Activated CD8-positive, alpha-beta memory T cell treated with anti-CD3 and anti-CD28 coated beads, Interleukin-2, amount 50 U/mL, for 24 hours (primary cell): ENCODE measurements around the gene METTL23.
A peak's percentile ranks its signal among the peaks of the same experiment; 100 is the strongest.

Experiments used
- DNase-seq: peaks from one replicate; pipeline ENCODE4 v3.0.0-alpha.2; 2020; ENCODE audit errors: extremely low read depth

Gene METTL23, protein sequence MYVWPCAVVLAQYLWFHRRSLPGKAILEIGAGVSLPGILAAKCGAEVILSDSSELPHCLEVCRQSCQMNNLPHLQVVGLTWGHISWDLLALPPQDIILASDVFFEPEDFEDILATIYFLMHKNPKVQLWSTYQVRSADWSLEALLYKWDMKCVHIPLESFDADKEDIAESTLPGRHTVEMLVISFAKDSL

DNA sequence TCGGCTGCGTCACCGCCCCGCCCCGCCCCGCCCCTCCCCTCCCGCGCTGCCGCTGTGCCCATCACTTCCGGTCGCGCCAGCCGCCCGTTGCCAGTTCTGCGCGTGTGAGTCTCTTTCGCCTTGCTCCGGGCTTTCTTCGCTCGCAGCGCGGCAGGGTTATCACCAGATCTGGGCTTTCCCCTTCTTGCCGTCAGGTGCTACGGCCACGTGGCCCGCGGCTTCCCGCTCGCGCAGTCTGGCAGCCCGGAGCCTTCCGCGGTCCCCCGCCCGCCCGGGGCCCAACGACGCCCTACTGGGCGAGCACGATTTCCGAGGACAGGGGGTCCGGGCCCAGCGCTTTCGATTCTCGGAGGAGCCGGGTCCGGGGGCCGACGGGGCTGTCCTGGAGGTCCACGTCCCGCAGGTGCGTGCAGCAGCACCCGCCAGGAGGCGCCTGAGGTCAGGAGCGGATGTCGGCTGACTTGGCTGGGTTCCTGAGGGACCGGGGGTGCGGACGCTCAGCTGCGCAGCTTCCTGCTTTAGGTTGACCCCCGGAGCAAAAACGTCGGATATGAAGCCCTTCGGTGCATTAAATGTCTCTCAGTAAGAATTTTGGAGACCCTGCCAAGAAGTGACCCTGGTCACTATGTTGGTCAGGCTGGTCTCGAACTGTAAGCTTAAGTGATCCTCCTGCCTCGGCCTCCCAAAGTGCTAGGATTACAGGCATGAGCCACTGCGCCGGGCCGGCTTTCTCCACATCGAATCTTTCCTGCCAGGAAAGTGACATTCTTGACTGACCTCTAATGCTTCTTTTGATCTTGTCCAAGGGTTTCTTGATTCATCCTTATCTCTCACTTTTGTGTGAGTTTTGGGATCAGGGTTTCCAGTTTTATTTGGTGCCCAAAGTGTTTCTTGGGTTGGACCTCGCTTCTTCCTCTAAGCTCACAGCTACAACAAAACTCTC lies at the start of gene METTL23:
Gene METTL23 (plus strand): TSS at position 64 of the 943 bp plus-strand sequence. CDS start 2,872 bp downstream, outside the sequence.
- DNase-seq, result peak; percentile 48

DNA sequence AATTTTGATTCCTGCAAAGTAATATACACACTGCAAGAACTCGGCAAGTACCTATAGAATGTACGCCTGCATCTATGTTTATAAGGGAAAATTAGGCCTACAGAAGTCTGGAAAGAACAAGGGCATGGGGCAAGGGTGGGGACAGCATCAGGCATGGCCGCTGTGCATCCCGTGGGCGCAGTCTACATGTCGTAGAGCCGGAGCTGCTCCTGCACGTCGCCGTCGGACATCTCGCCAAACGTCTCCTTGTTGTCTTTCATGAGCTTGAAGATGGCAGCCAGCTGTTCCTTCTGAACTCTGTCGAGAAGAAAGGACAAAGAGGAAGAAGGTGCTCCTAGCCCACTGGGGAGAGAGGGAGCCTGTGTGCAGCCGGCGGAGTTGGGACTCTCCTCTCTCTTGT lies 49.2 kb upstream of the METTL23 start:
- DNase-seq, result no peak

DNA sequence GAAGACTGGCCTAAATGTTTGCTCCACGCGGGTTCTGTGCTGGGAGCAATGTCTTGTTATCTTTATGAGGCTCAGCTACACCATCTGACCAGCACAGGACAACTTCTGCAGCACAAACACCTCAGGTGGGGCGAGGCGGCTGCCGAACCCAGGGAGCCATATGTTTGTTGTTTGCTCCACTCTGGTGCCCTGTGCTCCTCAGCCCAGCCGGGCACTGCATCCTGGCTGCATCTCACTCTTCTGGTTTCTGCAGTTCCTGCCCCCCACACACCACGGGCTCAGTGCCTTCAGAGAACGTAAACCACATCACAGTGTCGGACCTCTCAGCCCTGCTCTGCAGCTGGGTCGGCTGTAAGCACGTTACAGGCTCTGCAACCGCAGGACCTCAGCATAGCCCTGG lies 48.3 kb upstream of the METTL23 start:
- no peak for DNase-seq

DNA sequence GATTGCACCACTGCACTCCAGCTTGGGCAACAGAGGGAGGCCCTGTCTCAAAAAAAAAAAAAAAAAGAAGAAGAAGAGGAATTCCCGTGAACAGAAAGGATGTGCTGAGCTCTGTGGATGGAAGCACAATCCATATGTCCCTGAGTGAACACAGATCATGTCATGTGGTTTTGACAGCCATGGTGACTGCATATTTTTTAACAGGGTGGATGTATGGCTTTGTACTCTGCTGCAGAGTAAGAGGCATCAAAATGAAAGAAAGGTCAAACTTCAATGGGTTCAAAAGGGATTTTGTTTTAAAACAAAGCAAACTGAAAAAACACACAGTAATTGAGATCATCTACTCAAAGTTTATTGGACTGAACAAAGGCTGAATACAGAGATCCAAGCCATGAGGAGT lies 47.4 kb upstream of the METTL23 start:
- no peak for DNase-seq

DNA sequence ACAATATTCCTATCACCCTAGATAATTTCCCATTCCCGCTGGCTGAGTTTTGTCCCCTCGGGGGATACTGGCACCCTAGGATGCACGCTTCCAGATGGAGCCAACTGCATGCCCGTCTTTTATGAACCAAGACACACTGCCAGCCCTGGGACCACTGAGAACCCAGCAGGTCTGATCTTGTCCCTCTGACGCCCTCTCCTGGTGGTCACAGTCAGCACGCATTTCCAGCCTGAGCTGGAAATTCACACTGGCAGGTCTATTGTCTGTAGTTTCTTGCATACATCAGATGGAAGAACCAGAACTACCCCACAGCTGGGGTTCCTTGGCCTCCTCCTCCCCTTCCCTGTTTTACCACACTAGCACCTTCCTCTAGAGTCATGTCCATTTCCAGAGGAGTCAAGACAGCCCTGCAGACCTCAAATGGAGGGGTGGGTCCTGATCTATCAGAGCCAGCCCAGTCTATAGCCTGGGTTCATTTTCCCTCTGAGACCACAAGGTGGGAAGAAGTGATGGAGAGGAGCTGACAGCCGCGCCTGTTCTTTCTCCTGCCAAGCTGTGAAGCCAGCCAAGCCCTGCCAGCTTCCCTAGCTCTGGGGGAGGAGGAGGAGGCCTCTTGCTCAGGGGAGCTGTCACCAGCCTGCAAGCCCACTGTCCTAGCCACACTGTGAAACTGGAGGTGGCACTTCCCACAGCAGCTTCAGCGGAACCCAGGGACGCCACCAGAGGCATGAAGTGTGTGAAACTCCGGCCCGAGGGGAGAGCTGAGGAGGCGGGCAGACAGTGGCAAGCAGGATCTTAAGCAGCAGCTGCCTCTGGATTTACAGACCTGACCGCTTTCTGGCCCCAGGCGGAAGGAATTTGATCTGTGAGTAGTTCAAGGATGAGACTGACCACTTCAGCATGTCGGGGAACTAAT lies 45.2 kb upstream of the METTL23 start:
- peak; percentile 15 for DNase-seq

DNA sequence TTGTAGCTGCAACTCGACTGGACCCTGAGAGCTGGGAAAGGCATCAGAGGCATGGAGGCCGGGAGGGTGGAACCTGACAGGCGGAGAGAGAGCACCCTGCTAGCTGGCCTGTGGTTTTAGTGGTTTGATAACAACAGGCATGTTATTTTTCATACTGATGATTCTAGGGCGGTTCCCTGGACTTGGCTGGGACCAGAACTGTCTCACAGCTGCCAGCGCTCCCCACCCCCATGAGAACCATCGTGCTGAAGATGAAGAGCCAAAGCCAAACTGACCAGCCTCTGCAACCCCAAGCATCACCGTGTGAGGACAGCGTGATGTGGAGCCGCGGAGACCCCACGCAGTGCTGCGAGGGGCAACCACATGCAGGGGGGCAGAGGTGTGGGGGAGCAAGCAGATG lies 44.3 kb upstream of the METTL23 start:
- DNase-seq, result no peak

DNA sequence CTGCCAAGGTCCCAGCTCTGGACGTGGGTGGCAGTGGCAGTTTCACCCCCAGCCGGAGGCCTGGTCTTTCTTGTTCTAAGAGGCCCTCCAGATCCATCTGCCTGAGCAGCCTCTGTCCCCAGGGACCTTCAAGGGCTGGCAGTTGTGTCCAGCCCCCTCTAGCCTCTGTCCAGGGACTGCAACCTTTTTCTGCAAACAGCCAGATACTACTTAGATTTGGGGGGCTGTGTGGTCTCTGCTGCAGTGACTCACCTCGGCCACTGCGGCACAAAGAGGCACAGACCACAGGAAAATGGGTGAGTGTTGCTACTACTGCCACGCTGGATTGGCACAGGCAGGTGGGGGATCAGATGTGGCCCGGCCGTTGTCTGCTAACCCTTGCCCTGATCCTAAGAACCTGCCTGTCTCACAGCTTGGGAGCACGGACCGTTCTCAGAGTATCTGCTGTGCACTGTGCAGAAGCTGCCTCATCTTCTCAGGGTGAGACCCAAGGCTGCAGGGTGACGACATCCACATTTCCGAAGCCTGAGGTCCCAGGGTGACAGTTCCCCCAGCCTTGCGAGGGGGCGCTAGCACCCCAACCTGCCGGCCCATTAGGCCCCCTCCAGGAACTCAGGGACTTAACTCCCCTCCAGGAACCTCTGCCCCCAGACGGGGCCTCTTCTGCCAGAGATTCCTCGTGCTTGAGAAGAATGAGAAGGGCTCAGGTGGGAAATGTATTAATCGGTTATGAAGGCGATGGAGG lies 43.5 kb upstream of the METTL23 start:
- DNase-seq, result no peak

DNA sequence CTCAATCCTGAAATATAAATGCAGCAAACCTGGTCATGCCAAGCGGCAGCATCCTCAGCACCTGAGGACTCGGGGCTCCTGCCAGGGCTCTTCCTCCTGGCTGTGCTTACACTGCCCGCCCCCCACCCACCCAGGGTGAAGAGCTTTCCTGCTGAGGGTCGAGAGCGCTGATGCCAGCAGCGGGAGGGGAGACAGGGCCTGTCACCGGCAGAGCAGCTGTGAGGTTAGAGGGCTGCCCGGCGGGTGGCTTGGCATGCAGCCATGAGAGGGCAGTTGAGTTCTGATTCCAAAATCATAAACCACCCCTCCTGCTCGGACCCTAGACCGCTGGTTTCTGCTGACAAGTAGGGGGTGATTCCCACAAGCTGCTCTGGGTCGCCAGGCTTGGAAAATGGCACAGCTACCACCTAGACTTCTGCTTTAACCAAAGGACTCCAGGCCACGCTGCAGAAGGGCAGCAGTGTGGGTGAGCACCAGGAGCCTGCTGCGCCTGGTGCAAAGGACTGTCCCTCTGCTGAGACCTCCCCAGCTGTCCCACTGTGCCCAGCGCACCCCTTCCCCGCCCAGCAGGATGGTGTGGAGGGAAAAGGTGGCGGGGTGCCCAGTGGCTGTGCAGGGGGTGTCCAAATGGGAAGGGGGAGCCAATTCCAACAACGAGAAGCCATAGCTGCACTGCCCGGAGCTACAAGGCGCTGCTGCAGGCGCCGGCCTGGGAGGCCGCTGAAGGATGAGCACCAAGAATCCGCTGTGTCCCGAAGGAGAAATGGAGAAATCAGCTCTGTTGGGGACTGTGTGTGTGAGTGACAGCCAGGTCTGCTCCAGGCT lies 42.5 kb upstream of the METTL23 start:
- DNase-seq, result no peak

DNA sequence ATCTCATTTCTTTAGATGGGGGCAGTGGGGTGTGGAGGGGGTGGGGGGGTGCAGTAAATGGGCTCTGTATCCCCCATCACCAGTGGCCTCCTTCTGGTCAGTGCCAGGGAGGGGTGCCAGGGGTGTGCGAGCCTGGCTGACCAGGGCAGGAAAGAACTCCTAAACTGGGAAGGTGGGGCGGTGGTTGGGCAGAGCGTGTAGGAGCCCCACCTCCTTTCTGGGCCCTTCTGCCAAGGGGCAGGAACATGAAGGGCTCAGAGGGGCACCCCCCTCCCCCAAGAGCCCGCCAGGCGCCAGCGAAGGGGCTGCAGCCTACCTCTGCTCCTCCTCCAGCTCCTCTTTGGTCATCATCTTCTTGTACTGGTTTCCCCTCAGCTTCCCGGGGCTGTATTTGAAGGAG lies 41.9 kb upstream of the METTL23 start:
- DNase-seq, result no peak

DNA sequence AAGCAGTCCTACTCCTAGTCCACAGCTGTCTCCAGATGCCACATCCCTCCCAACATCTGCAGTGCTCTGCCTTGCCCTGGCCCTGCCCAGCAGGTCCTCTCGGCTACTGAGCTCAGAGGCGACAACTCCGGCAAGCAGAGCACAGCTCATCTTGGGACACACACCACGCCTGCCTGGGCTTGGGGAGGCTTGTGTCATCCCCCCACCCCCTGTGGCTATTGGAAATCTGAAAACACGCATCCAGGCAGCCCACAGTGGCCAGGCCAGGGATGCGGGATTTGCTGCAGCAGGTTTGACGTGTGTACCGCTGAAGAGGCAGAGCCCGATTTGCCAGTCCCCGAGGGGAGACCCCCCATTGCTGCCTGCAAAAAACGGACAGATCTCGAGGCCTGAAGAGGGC lies 41.3 kb upstream of the METTL23 start:
- DNase-seq, result no peak

DNA sequence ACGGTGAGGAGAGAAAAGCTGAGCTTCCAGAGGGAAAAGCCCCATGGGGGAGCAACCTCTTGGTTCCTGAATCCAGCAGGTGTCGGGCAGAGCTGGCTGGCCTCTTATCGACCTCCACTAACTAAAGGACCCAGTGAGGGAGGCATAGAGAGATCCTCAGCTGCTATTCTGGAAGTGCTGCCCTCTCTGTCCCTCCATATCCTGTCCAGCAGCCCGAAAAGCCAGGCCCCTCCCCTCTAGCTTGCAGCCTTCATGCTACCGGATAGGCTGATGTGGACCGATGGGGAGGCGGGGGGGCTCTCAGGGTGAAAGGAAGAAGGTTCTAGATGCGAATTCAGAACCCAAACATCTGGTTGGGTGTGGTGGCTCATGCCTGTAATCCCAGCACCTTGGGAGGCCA lies 40.8 kb upstream of the METTL23 start:
- DNase-seq, result no peak

DNA sequence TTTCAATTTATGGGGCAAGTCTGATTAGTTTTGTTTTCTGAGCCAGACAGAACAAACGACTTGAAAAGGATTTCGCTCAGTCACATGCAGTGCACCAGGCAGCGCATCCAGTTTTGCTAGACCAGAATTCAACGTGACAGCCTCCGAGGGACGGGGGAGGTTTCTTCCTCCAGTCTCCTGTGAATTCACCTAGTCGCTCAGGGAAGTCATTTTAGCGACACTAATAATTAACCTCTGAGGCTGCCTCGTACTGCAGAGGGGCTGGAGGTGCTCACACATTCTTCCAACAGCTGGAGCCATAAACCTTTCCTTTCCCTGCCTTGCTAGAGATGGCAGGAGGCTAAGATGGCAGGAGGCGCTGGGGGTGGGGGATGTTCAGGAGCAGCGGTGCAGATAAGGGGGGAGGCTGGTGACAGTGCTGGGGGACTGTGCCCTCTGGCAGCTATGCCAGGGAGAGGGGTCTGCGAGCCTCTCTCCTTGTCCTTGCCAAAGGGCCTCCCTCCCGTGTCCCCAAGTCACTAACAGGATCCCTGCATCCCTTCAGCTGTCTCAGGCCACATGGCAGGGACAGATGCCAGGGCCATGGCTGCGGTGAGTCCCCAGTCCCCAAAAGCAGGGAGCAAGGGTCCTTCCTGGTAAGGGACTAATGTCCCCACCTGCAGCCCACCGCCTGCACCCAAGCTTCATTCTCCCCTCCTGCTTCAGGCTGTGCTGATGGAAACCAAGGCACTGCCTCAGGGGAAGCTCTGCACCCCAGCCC lies 39.9 kb upstream of the METTL23 start:
- no peak for DNase-seq

DNA sequence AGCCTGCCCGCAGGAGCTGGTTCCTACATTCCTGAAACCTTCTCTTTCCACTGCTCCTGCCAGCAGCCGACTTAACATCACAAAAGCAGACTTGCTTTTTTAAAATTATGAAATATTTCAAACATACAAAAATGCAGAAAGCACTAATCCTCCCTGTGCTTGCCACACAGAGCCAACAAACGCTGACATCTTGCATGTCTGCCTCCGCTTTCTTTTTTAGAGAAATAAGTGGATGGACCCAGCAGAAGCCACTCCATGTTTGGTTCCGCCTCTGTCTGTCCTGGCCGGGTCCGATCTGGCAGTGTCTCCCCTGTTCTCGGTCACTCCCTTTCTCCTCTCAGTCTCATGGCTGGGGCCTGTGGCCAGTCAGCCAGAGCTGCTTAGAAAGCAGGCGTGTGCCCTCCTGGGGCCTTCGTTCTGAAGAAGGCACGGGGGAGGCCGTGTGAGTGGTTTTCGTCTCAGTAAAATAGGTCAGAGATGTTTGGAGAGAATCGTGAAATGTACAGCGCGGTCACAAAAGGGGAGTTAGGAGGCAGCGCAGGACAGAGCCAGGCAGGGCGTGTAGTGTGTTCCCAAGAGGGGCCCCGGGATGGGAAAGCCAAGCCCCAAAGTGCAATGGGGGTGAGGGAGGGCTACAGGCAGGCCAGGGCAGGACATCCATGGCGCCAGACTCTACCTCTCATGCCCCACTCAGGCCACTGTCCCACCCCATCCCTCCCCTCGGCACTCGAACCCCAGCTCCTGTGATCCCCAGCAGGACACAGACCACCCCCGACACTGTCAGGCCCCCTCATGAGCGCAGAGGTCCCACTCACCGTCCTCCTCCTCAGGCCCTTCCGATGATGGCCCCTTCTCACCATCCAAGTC lies 39.1 kb upstream of the METTL23 start:
- DNase-seq, result no peak

DNA sequence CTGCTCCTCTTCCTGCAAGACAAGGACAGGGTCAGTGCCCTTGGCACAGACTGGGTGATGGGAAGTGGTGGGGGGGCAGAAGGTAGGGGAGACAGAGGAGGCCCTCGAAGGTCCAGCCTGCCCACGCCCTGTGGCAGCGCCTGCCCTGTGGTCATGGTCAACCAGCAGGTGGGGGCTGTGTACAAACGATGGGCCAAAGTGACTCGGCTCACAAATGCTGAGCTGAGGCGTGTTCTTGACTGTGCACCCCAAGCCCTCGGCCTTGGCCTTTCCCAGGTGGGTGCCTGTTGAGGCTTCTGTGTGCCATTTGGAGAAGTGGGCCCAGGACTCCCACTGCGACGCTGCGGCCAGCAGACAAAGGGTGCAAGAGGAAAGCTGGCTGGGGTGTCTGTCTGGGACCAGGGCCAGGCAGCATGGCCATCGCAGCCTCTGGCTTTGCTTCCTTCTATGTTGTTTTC lies 38.4 kb upstream of the METTL23 start:
- no peak for DNase-seq

DNA sequence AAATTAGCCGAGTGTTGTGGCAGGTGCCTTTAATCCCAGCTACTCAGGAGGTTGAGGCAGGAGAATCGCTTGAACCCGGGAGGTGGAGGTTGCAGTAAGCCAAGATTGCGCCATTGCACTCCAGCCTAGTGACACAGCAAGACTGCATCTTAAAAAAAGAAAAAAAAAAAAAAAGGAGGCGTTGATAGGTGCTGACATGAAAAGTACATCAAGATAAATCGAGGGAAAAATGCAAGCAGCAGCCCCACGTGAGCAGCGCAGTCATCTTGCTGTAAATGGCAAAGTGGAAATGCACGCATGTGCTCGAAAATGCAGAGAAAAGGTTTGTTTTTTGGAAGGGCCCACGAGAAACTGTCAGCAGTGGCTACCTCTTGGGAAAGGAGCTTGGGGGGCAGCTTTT lies 36.8 kb upstream of the METTL23 start:
- no peak for DNase-seq

DNA sequence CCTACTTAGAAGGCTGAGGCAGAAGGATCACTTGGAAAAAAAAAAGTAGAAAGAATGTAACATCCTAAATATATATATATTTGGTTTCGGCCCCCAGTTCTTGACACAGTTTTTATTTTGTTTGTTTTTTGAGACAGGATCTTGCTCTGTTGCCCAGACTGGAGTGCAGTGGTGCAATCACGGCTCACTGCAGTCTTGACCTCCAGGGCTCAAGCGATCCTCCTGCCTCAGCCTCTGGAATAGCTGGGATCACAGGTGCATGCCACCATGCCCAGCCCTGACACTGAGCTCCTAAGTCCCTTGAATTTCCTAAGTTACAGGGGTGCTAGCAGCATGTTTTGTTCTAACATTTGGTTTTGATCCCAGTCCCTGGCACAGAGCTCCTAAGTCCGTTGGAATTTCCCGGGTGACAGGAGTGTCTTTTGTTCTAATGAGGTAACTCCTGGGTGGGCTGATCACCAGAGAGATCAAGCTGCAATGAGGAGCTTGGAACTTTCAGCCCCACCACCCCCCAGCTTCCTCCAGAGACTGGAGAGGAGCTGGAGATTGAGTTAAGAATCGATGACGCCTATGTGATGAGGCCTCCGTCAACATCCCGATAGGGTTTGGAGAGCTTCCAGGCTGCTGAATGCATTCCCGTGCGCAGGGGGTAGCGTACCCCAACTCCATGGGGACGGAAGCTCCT lies 35.9 kb upstream of the METTL23 start:
- no peak for DNase-seq

DNA sequence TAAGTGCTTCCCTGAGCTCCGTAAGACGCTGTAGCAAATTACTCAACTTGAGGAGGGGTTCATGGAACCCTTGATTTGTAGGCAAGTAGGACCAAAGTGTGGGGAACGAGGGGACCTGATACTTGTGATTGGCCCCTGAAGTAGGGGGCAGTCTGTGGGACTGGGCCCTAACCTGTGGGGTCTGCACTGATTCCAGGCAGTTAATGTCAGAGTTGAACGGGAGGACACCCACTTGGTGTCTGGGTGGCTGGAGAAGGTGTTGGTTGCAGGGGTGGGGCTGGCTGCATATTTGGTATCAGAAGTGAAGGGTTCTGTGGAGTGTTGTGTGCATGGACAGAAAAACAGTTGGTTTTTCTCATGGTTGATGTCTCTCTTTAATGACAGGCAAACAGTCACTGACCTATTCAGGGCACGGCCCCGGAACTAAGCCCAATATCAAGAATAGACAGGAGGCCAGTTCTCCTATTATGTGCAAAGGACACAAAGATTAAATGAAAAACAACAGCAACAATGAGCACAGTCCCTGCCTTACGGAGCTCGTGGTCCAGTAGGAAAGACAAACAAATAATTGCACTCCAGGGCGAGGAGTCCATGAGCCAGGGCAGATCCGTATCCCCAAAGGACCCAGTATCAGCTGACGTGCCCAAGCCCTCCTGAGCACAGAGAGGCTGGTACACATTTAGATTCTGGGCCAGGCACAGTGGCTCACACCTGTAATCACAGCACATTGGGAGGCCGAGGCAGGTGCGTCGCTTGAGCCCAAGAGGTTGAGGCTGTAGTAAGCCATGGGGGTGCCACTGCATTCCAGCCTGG lies 35.1 kb upstream of the METTL23 start:
- DNase-seq, result no peak
